Stimulated activated naive CD8-positive, alpha-beta T cell treated with anti-CD3 and anti-CD28 coated beads, Interleukin-15, Interleukin-2, amounts not matched to agents 100 U/mL and 50 U/mL, for 24 hours (primary cell): ENCODE data around the gene CDH23.

Experiments used
- ATAC-seq: fragments of 150-1000 bp; cut with Tn5 transposase; one replicate; pipeline ENCODE4 v1.10.0; 2021
- DNase-seq: peaks from one replicate; pipeline ENCODE4 v3.0.0; 2021

CDH23 gene

GRCh38 chr10:71659111-71659634 lies 262.5 kb downstream of the CDH23 start:
- DNase-seq (no peak), ATAC-seq (peak; percentile 41)

- no peak for DNase-seq
- ATAC-seq, result no peak
These were observed 263.0 kb downstream of the CDH23 start for GRCh38 chr10:71659737-71660136.

DNA sequence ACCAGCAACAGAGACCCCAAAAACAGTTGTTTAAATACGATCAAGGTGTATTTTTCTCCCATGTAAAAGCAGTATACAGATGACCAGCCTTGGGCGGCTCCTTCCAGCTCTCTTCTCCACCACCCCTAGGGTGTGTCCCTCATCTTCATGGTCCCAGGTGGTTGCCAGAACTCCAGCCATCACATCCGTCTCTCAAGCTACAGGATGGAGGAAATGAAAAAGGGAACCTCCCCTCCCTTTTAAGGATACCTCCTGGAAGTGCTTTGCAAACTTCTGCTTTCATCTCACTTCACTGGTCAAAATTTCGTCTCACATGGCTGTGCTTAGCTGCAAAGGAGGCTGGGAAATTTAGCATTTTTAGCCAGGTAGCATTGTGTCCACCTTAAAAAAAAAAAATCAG lies 263.6 kb downstream of the CDH23 start:
- DNase-seq (no peak), ATAC-seq (no peak)

DNA sequence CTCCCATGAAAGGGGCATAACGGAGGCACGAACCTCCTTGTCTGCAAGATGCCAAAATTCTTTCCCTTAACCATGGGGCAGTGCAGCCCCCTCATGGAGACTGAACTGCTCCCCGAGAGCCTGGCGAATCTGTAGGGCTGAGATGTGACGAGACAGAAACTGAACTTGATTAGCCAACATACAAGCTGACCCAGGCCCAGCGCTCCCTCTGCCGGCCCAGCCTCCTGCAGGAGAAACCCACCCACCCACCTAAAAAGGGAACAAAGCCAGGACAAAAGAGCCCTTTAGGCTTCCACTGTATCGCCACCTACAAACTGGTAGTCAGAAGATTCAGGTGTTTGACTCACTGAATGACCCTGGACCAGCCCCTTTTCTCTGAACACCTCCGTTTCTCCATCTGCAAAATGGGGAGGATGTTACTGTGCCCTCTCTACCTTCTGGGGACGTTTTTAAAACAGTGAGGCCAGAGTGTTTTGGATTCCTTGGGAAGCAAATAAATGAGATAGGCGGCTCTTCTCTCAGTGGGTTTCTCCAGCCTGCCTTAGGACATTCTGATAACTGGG lies 264.4 kb downstream of the CDH23 start:
- DNase-seq, result no peak
- no peak for ATAC-seq

GRCh38 chr10:71661779-71662336 lies 265.1 kb downstream of the CDH23 start:
- ATAC-seq (no peak), DNase-seq (no peak)

GRCh38 chr10:71663311-71663710 lies 266.6 kb downstream of the CDH23 start:
- DNase-seq, result no peak
- ATAC-seq, result no peak

- ATAC-seq, result no peak
- DNase-seq, result no peak
These were observed 267.9 kb downstream of the CDH23 start for GRCh38 chr10:71664585-71664984.

GRCh38 chr10:71665456-71665855 lies 268.7 kb downstream of the CDH23 start:
- no peak for ATAC-seq
- DNase-seq, result no peak

- peak; percentile 33 for ATAC-seq
- peak; percentile 30 for DNase-seq
These were observed 270.1 kb downstream of the CDH23 start for GRCh38 chr10:71666639-71667386.

GRCh38 chr10:71667387-71667752 lies 270.6 kb downstream of the CDH23 start:
- ATAC-seq (peak; percentile 11), DNase-seq (no peak)

DNA sequence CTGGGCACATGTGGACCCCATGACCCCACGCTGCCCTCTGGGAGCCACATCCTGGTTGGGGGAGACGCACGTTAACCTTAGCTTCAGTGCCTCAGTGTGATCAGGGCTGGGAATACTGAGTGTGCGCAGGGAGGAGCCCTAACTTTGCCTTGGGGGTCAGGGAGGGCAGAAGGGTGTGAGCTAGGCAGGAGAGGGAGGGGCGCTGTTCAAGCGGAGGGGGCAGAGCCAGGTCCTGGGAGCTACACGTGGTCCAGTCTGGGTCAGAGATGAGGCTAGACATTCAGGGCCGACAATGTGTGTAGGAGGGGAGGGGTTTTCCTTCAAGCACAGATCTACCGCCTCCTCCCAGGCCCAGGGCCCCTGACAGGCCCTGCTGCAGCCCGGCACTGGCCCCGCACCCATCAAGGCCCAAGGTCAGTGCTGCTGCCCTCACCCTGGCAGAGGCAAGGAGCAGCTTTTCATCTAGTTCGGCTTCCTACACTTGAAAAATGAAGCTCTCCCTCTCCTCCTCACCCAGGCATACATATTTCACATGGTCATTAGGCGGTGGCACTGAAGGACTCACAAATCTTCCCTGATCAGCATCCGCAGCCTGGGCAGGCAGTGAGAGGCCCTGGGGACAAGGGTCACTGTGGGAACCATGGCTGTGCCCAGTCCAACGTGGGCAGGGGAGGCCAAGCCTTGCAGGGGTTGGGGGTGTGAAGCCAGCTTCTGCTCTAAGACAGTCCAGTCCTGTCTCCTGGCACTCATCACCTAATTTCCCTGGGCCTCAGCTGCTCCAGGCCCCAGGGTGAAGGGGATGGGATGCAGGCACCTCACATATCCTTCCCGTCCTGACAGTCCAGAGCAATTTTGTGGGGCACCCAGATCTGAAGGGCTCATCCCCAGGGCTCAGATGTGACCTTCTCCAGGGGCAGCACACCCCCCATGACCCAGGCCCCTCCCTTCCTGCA lies 275.6 kb downstream of the CDH23 start:
- DNase-seq (no peak), ATAC-seq (no peak)

DNA sequence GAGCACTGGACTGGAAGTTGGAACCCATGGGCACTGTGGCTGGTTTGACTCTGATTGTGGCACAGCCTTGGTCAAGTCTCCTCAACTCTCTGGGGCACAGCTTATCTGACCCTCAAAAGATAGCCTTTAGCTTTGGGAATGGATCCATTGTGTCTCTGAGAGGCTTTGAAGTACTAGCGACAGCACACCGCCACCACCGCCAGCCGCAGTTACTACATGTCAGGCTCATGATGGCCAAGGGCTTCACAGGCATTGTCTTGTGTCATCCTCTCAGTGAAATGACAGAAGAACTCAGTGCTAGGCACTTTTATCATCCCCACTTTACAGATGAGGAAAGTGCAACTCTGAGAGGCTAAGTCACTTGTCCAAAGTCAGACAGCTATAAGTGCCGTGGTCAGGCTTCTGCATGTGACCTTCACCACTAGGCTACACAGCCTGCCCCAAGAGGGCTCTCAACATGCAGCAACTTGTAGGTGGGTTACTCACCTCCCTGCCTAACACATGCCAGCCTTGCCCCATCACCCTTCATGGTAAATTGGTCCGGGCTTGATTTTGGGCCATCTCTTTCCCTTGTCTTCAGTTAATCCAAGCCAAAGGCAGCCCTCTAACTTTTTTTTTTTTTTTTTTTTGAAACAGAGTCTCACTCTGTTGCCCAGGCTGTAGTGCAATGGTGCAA lies 278.7 kb downstream of the CDH23 start:
- ATAC-seq (no peak), DNase-seq (no peak)

DNA sequence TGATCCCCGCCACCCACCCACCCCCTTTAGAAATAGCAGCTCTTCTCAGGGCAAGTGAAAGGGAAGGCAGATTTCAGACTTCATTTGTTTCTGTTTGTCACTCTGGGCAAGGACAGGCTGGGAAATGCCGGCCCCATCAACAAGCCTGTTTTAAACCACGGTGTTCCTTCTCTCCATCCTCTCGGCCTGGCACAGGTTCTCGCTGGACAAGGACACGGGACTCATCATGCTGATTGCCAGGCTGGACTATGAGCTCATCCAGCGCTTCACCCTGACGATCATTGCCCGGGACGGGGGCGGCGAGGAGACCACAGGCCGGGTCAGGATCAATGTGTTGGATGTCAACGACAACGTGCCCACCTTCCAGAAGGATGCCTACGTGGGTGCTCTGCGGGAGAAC lies 280.5 kb downstream of the CDH23 start:
- DNase-seq (no peak), ATAC-seq (no peak)

DNA sequence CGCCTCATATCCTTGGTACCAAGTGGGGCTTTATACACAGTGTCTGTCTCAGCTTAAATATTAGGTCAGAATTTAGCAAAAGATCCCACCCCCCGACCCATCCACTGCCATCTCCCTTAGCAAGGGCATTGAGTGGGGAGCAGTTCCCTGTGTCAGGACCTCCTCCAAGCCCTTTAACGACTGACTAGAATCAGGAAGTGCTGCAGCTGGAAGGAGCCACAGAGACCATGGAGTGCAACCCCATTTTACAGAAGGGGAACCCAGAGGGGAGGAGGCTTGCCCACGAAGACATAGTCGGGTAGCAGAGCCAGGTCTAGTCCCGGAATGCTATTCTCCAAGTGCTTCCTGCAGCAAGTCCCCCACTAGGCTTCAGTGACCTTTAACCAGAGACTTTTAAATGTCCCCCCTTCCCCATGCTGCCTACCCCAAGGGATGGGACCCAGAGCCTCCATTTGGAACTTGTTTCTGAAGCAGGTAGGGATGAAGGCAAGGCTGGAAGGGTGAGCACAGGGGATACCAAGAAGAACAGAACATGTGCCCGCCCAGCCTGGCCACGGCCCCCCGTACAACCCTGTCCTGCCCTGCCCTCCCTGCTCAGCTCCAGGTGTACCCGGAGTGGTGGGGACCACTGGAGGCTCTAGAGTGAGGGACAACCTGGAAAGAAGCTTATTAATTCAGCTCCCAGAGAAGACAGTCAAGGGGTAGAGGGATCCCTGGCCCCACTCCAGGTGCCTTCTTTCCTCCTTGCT lies 281.5 kb downstream of the CDH23 start:
- DNase-seq, result no peak
- ATAC-seq, result no peak

GRCh38 chr10:71679425-71679824 lies 282.7 kb downstream of the CDH23 start:
- no peak for ATAC-seq
- DNase-seq, result no peak

DNA sequence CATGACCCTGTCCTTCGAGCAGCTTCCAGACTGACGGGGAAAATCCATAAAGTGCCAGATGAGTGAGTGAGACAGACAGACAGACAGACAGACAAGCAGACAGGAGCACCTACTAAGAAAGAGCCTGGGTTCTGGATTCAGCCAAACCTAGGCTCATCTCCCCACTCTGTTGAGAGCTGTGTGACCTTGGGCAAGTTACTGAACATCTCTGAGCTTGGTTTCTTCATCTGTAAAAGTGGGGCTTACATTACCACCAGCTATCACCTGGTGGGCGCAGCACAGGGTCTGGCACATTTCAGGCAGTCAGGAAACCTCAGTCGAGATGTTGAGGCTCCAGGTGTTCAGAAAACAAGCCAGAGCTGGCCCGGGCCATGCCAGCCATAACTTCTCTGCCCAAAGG lies 285.3 kb downstream of the CDH23 start:
- no peak for DNase-seq
- ATAC-seq, result no peak

- no peak for ATAC-seq
These were observed 286.6 kb downstream of the CDH23 start for GRCh38 chr10:71683301-71683700.

GRCh38 chr10:71684356-71685173 lies 287.8 kb downstream of the CDH23 start:
- peak; percentile 79 for ATAC-seq
- peak; percentile 58 for DNase-seq

More at GRCh38 chr10:71683301-71683700, 286.6 kb downstream of the CDH23 start:
- DNase-seq, result no peak

GRCh38 chr10:71685554-71686232 lies 289.0 kb downstream of the CDH23 start:
- ATAC-seq, result no peak
- no peak for DNase-seq

- ATAC-seq (no peak), DNase-seq (no peak)
These were observed 290.4 kb downstream of the CDH23 start for GRCh38 chr10:71687077-71687476.
